ENCODE measurements around the gene RAC2.

GRCh38 chr22:37289156-37289735 lies 45.2 kb upstream of the RAC2 start:
- TF ChIP-seq, protein P1, sequence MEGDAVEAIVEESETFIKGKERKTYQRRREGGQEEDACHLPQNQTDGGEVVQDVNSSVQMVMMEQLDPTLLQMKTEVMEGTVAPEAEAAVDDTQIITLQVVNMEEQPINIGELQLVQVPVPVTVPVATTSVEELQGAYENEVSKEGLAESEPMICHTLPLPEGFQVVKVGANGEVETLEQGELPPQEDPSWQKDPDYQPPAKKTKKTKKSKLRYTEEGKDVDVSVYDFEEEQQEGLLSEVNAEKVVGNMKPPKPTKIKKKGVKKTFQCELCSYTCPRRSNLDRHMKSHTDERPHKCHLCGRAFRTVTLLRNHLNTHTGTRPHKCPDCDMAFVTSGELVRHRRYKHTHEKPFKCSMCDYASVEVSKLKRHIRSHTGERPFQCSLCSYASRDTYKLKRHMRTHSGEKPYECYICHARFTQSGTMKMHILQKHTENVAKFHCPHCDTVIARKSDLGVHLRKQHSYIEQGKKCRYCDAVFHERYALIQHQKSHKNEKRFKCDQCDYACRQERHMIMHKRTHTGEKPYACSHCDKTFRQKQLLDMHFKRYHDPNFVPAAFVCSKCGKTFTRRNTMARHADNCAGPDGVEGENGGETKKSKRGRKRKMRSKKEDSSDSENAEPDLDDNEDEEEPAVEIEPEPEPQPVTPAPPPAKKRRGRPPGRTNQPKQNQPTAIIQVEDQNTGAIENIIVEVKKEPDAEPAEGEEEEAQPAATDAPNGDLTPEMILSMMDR (IDR thresholded peaks at IDR 0.05; ENCODE audit: low read length) = no peak
- no peak for TF ChIP-seq EZH2 (IDR thresholded peaks at IDR 0.05; ENCODE audit: borderline replicate concordance, low read length)
